ENCODE measurements around the gene TMEM87B.

The TMEM87B gene

GRCh38 chr2:112160283-112161250 lies 105.5 kb downstream of the TMEM87B start:
- Histone ChIP-seq H2BK5ac (ENCODE audit: low read length) (no peak overlapping the region), H3K56ac (ENCODE audit: low read length) (no peak overlapping the region), H3K79me1 (ENCODE audit: low read length) (no peaks in the 10 kb centered on the region), H3K27ac (ENCODE audit: low read depth, low read length) (no peak overlapping the region), H3K4me2 (ENCODE audit: low read length) (no peak overlapping the region), H3K9ac (ENCODE audit: low read length) (no peak overlapping the region), H3K27me3 (ENCODE audit: insufficient read depth, low read length, poor library complexity) (no peaks in the 10 kb centered on the region), H4K8ac (ENCODE audit: low read depth, low read length) (no peak overlapping the region), H2AK5ac (ENCODE audit: low read length) (no peak overlapping the region), H4K5ac (ENCODE audit: low read length) (no peak overlapping the region), H3K18ac (ENCODE audit: low read length) (no peak overlapping the region), H3K4ac (ENCODE audit: low read depth, low read length) (no peak overlapping the region), H3K79me2 (ENCODE audit: control insufficient read depth, insufficient read depth, low read length) (no peaks in the 10 kb centered on the region), H3K4me3 (ENCODE audit: low read length) (no peak overlapping the region), H2BK15ac (replicated peaks; ENCODE audit: low read depth) (no peak overlapping the region), H3K23ac (ENCODE audit: low read length) (no peak overlapping the region), H3K36me3 (ENCODE audit: control insufficient read depth, insufficient read depth, low read length) (no peaks in the 10 kb centered on the region), H2BK120ac (ENCODE audit: low read depth, low read length) (no peak overlapping the region), H3K4me1 (ENCODE audit: control insufficient read depth, low read depth, low read length) (no peaks in the 10 kb centered on the region)
- WGBS (ENCODE audit: extremely low coverage, insufficient coverage, low lambda C conversion rate), result no CpG with 5 or more reads among the region's 52 CpGs
- DNase-seq, result no peak

GRCh38 chr2:112161431-112162145 lies 106.5 kb downstream of the TMEM87B start:
- Histone ChIP-seq H3K27ac (ENCODE audit: low read depth, low read length) (no peak overlapping the region), H2AK5ac (ENCODE audit: low read length) (no peak overlapping the region), H3K36me3 (ENCODE audit: control insufficient read depth, insufficient read depth, low read length) (no peaks in the 10 kb centered on the region), H4K5ac (ENCODE audit: low read length) (no peak overlapping the region), H3K23ac (ENCODE audit: low read length) (no peak overlapping the region), H3K79me2 (ENCODE audit: control insufficient read depth, insufficient read depth, low read length) (no peaks in the 10 kb centered on the region), H3K56ac (ENCODE audit: low read length) (no peak overlapping the region), H3K79me1 (ENCODE audit: low read length) (no peaks in the 10 kb centered on the region), H3K4me1 (ENCODE audit: control insufficient read depth, low read depth, low read length) (no peaks in the 10 kb centered on the region), H3K27me3 (ENCODE audit: insufficient read depth, low read length, poor library complexity) (no peaks in the 10 kb centered on the region), H4K8ac (ENCODE audit: low read depth, low read length) (no peak overlapping the region), H3K9ac (ENCODE audit: low read length) (no peak overlapping the region), H2BK5ac (ENCODE audit: low read length) (no peak overlapping the region), H2BK120ac (ENCODE audit: low read depth, low read length) (no peak overlapping the region), H3K4me2 (ENCODE audit: low read length) (no peak overlapping the region), H2BK15ac (replicated peaks; ENCODE audit: low read depth) (no peak overlapping the region), H3K4me3 (ENCODE audit: low read length) (no peak overlapping the region), H3K4ac (ENCODE audit: low read depth, low read length) (no peak overlapping the region), H3K18ac (ENCODE audit: low read length) (no peak overlapping the region)
- no peak for DNase-seq
- no CpG with 5 or more reads among the region's 9 CpGs for WGBS (ENCODE audit: extremely low coverage, insufficient coverage, low lambda C conversion rate)

- Histone ChIP-seq H4K8ac (ENCODE audit: low read depth, low read length) (no peak overlapping the region), H3K79me1 (ENCODE audit: low read length) (no peaks in the 10 kb centered on the region), H3K4me1 (ENCODE audit: control insufficient read depth, low read depth, low read length) (no peaks in the 10 kb centered on the region), H3K23ac (ENCODE audit: low read length) (no peak overlapping the region), H3K36me3 (ENCODE audit: control insufficient read depth, insufficient read depth, low read length) (no peaks in the 10 kb centered on the region), H3K4me3 (ENCODE audit: low read length) (no peak overlapping the region), H3K18ac (ENCODE audit: low read length) (no peak overlapping the region), H4K5ac (ENCODE audit: low read length) (no peak overlapping the region), H2BK15ac (replicated peaks; ENCODE audit: low read depth) (no peak overlapping the region), H3K4me2 (ENCODE audit: low read length) (no peak overlapping the region), H3K79me2 (ENCODE audit: control insufficient read depth, insufficient read depth, low read length) (no peaks in the 10 kb centered on the region), H3K4ac (ENCODE audit: low read depth, low read length) (no peak overlapping the region), H3K27me3 (ENCODE audit: insufficient read depth, low read length, poor library complexity) (no peaks in the 10 kb centered on the region), H2AK5ac (ENCODE audit: low read length) (no peak overlapping the region), H2BK120ac (ENCODE audit: low read depth, low read length) (no peak overlapping the region), H2BK5ac (ENCODE audit: low read length) (no peak overlapping the region), H3K9ac (ENCODE audit: low read length) (no peak overlapping the region), H3K56ac (ENCODE audit: low read length) (no peak overlapping the region), H3K27ac (ENCODE audit: low read depth, low read length) (no peak overlapping the region)
- no CpG with 5 or more reads among the region's 6 CpGs for WGBS (ENCODE audit: extremely low coverage, insufficient coverage, low lambda C conversion rate)
- DNase-seq, result no peak
These were observed 107.3 kb downstream of the TMEM87B start for GRCh38 chr2:112162341-112162740.

GRCh38 chr2:112162956-112163355 lies 107.9 kb downstream of the TMEM87B start:
- Histone ChIP-seq H3K4me3 (ENCODE audit: low read length) (no peak overlapping the region), H2BK120ac (ENCODE audit: low read depth, low read length) (no peak overlapping the region), H3K4me2 (ENCODE audit: low read length) (no peak overlapping the region), H2BK5ac (ENCODE audit: low read length) (no peak overlapping the region), H4K5ac (ENCODE audit: low read length) (no peak overlapping the region), H3K79me1 (ENCODE audit: low read length) (no peaks in the 10 kb centered on the region), H3K23ac (ENCODE audit: low read length) (no peak overlapping the region), H3K9ac (ENCODE audit: low read length) (no peak overlapping the region), H2AK5ac (ENCODE audit: low read length) (no peak overlapping the region), H3K27me3 (ENCODE audit: insufficient read depth, low read length, poor library complexity) (no peaks in the 10 kb centered on the region), H3K18ac (ENCODE audit: low read length) (no peak overlapping the region), H4K8ac (ENCODE audit: low read depth, low read length) (no peak overlapping the region), H3K36me3 (ENCODE audit: control insufficient read depth, insufficient read depth, low read length) (no peaks in the 10 kb centered on the region), H3K4me1 (ENCODE audit: control insufficient read depth, low read depth, low read length) (no peaks in the 10 kb centered on the region), H3K56ac (ENCODE audit: low read length) (no peak overlapping the region), H3K79me2 (ENCODE audit: control insufficient read depth, insufficient read depth, low read length) (no peaks in the 10 kb centered on the region), H3K4ac (ENCODE audit: low read depth, low read length) (no peak overlapping the region), H2BK15ac (replicated peaks; ENCODE audit: low read depth) (no peak overlapping the region), H3K27ac (ENCODE audit: low read depth, low read length) (no peak overlapping the region)
- no CpG with 5 or more reads among the region's 11 CpGs for WGBS (ENCODE audit: extremely low coverage, insufficient coverage, low lambda C conversion rate)
- no peak for DNase-seq

GRCh38 chr2:112163541-112163981 lies 108.5 kb downstream of the TMEM87B start:
- Histone ChIP-seq H2AK5ac (ENCODE audit: low read length) (no peak overlapping the region), H3K79me1 (ENCODE audit: low read length) (no peaks in the 10 kb centered on the region), H3K18ac (ENCODE audit: low read length) (no peak overlapping the region), H2BK15ac (replicated peaks; ENCODE audit: low read depth) (no peak overlapping the region), H3K4me2 (ENCODE audit: low read length) (no peak overlapping the region), H3K9ac (ENCODE audit: low read length) (no peak overlapping the region), H3K4ac (ENCODE audit: low read depth, low read length) (no peak overlapping the region), H3K27ac (ENCODE audit: low read depth, low read length) (no peak overlapping the region), H4K8ac (ENCODE audit: low read depth, low read length) (no peak overlapping the region), H2BK120ac (ENCODE audit: low read depth, low read length) (no peak overlapping the region), H3K36me3 (ENCODE audit: control insufficient read depth, insufficient read depth, low read length) (no peaks in the 10 kb centered on the region), H3K79me2 (ENCODE audit: control insufficient read depth, insufficient read depth, low read length) (no peaks in the 10 kb centered on the region), H4K5ac (ENCODE audit: low read length) (no peak overlapping the region), H3K27me3 (ENCODE audit: insufficient read depth, low read length, poor library complexity) (no peaks in the 10 kb centered on the region), H3K56ac (ENCODE audit: low read length) (no peak overlapping the region), H2BK5ac (ENCODE audit: low read length) (no peak overlapping the region), H3K4me1 (ENCODE audit: control insufficient read depth, low read depth, low read length) (no peaks in the 10 kb centered on the region), H3K4me3 (ENCODE audit: low read length) (no peak overlapping the region), H3K23ac (ENCODE audit: low read length) (no peak overlapping the region)
- no peak for DNase-seq
- WGBS (ENCODE audit: extremely low coverage, insufficient coverage, low lambda C conversion rate), result no CpG with 5 or more reads among the region's 9 CpGs

Measured in mesendoderm (in vitro differentiated cells).